HL-60 (cell line): ENCODE data around the gene HOXB1.

Experiments used
- DNase-seq, 2 experiments: peaks; one replicate each; pipeline ENCODE4 v3.0.0-alpha.2; 2010 to 2020; ENCODE audit warnings: low read depth in 1 of 2, low spot score in 1 of 2
- H3K27ac ChIP-seq: fragments of 250-450 bp; sonication (Bioruptor Pico); replicated peaks from 2 replicates; pipeline ENCODE4 v1.5.1; 2020; ENCODE audit warnings: mild to moderate bottlenecking, moderate library complexity
- H3K27me3 ChIP-seq: fragments of 250-450 bp; sonication (Bioruptor Pico); 2 replicates; pipeline ENCODE4 v1.5.1; 2021; ENCODE audit warnings: mild to moderate bottlenecking, moderate library complexity; ENCODE audit not compliant: insufficient read depth, poor library complexity, severe bottlenecking
- H3K4me3 ChIP-seq: replicated peaks from 2 replicates; pipeline ENCODE4 v1.5.1; 2011; ENCODE audit warnings: mild to moderate bottlenecking, control low read depth, low read length; ENCODE audit not compliant: insufficient read depth
- CTCF ChIP-seq: IDR thresholded peaks from one replicate; pipeline ENCODE4 v1.5.1; 2011; ENCODE audit warnings: low read length, control low read depth, inconsistent platforms; ENCODE audit not compliant: insufficient read depth
- GABPA ChIP-seq: IDR thresholded peaks from 2 replicates; pipeline ENCODE4 v1.6.1; 2012; ENCODE audit warnings: low read depth
- POLR2AphosphoS5 ChIP-seq: IDR thresholded peaks from 2 replicates; pipeline ENCODE4 v1.6.1; 2012; ENCODE audit warnings: low read depth
- REST ChIP-seq: IDR thresholded peaks from 2 replicates; pipeline ENCODE4 v1.6.1; 2012; ENCODE audit warnings: low read depth; ENCODE audit not compliant: insufficient replicate concordance
- SPI1 ChIP-seq: IDR thresholded peaks from 2 replicates; pipeline ENCODE4 v1.6.1; 2012; ENCODE audit warnings: low read depth, mild to moderate bottlenecking, borderline replicate concordance

Gene HOXB1

GRCh38 chr17:48550502-48551213 is 19.8 kb upstream of the HOXB1 start:
- Histone ChIP-seq H3K27ac (no peak overlapping the region), H3K27me3 (peaks cover 46% of the 10 kb centered on the region), H3K4me3 (no peak overlapping the region)
- no peak for DNase-seq
- TF ChIP-seq SPI1 (no peak), GABPA (no peak), REST (no peak), CTCF (no peak), POLR2AphosphoS5 (no peak)

- Histone ChIP-seq H3K4me3 (no peak overlapping the region), H3K27ac (no peak overlapping the region), H3K27me3 (peaks cover 51% of the 10 kb centered on the region)
- TF ChIP-seq SPI1 (no peak), POLR2AphosphoS5 (no peak), REST (no peak), CTCF (no peak)
- no peak for DNase-seq
Measured at GRCh38 chr17:48549914-48550501, 19.2 kb upstream of the HOXB1 start.

- DNase-seq, result no peak
- H3K27me3 ChIP-seq, result peaks cover 51% of the 10 kb centered on the region
- TF ChIP-seq CTCF, result no peak
- no peak for TF ChIP-seq GABPA
- TF ChIP-seq REST, result no peak
- no peak for TF ChIP-seq SPI1
- TF ChIP-seq POLR2AphosphoS5, result no peak
- no peak overlapping the region for H3K27ac ChIP-seq
- no peak overlapping the region for H3K4me3 ChIP-seq
Measured at GRCh38 chr17:48549281-48549630, 18.4 kb upstream of the HOXB1 start.
